ENCODE data around the gene DMXL2.

Gene DMXL2

GRCh38 chr15:51414256-51414860 lies 208.2 kb downstream of the DMXL2 start:
- DNase-seq (ENCODE audit: low read depth in 1 of 2, low spot score in 1 of 2) = no peak

GRCh38 chr15:51405693-51406523 lies 216.7 kb downstream of the DMXL2 start:
- no peak for DNase-seq (ENCODE audit: low read depth in 1 of 2, low spot score in 1 of 2)

GRCh38 chr15:51403946-51404695 lies 218.4 kb downstream of the DMXL2 start:
- no peak for DNase-seq (ENCODE audit: low read depth in 1 of 2, low spot score in 1 of 2)

- DNase-seq (ENCODE audit: low read depth in 1 of 2, low spot score in 1 of 2) = no peak
Measured at GRCh38 chr15:51403072-51403878, 219.3 kb downstream of the DMXL2 start.

- no peak for DNase-seq (ENCODE audit: low read depth in 1 of 2, low spot score in 1 of 2)
Measured at GRCh38 chr15:51401872-51402517, 220.6 kb downstream of the DMXL2 start.

- no peak for DNase-seq (ENCODE audit: low read depth in 1 of 2, low spot score in 1 of 2)
Measured at GRCh38 chr15:51401051-51401780, 221.4 kb downstream of the DMXL2 start.

GRCh38 chr15:51398626-51399025 lies 223.9 kb downstream of the DMXL2 start:
- no peak for DNase-seq (ENCODE audit: low read depth in 1 of 2, low spot score in 1 of 2)
